ENCODE results near the gene OR5AU1.

GRCh38 chr14:21106176-21106497 lies 49.7 kb downstream of the OR5AU1 start:
- TF ChIP-seq CTCF (IDR thresholded peaks at IDR 0.05 in 2 of 3, conservative IDR thresholded peaks at IDR 0.05 in 1 of 3; ENCODE audit: borderline replicate concordance in 1 of 3, insufficient read depth in 1 of 3, low read depth in 2 of 3, low read length in 2 of 3), result no peak
- TF ChIP-seq MAX (IDR thresholded peaks at IDR 0.05), result no peak
- no peak for TF ChIP-seq CEBPB (IDR thresholded peaks at IDR 0.05; ENCODE audit: low read depth)
- no peak for TF ChIP-seq ZFX (IDR thresholded peaks at IDR 0.05)
- TF ChIP-seq POLR2A (IDR thresholded peaks at IDR 0.05; ENCODE audit: borderline replicate concordance, extremely low read depth, insufficient read depth, insufficient read length), result no peak

Data from HCT116 (cell line).